HFF-Myc (cell line): Measurements from ENCODE around the gene RAB40C.
"Not testable (repeated sequence)": the region's sequence is repeated elsewhere in the genome, so short reads cannot be mapped to it uniquely, and the experiment has no call there.

ENCODE experiments used
- DNase-seq: peaks from one replicate; pipeline ENCODE4 v3.0.0-alpha.2; 2011; ENCODE audit warnings: low read depth; ENCODE audit errors: extremely low read depth
- H3K4me3 ChIP-seq: replicated peaks from 2 replicates; pipeline ENCODE4 v1.5.1; 2011; ENCODE audit warnings: low read depth, mild to moderate bottlenecking, control low read depth, low read length
- TF ChIP-seq, protein P1 (sequence below): IDR thresholded peaks from 2 replicates; pipeline ENCODE4 v1.5.1; 2012; ENCODE audit warnings: mild to moderate bottlenecking, low read depth, low read length, control low read depth; ENCODE audit errors: missing control alignments

Gene RAB40C

DNA sequence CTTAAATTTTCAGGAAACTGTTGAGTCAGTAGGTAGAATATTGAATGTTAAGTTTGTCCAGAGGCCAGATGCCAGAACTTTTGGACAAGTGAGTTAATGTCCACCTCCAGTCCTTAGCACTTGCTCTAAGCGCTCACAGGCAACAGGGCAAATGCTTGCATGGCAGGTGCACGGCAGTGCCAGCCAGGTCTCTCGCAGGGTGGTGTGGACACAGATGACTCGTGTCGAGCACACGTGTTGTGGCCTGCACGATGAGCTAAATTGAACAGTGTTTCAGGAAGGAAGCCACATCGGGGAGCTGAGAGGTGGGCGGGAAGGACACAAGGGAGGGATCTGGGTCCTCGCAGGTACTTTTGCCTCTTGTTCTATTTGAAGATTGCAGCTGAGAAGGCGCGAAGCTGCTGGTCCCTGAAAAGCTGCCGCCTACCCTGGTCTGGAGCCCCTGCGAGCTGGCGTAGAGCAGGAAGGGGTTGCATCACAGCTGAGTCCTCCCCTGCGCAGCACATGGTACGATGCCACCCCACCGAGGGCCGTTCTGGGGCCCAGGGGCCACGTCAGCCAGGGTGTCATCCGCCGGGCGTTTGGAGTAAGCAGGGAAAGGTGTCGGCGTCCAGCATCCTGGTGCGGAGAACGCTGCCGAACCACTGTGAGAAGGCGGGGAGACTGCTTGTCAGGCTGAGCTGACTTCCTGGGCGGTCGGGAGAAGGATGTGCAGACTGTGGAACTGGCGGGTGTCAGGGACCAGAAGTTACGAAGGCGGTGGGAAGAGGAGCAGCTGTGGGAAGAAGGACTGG, 6.3 kb downstream of the RAB40C start:
- no peak for DNase-seq

DNA sequence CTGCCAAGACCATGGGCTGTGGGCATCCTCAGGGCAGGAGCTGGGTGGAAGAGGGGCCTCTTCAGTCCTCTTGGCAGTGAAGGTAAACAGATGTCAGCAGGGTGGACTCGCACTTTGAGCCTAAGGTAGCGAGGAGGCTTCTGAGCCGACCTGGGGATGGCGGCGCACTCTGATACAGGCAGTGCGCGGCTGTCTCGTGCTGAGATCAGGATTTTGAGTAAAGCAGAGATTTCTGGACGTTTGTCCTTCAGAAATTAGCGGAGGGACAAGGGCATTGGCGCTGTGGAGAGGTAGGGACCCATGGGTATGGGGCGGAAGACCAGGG, 6.8 kb downstream of the RAB40C start:
- TF ChIP-seq, protein P1, sequence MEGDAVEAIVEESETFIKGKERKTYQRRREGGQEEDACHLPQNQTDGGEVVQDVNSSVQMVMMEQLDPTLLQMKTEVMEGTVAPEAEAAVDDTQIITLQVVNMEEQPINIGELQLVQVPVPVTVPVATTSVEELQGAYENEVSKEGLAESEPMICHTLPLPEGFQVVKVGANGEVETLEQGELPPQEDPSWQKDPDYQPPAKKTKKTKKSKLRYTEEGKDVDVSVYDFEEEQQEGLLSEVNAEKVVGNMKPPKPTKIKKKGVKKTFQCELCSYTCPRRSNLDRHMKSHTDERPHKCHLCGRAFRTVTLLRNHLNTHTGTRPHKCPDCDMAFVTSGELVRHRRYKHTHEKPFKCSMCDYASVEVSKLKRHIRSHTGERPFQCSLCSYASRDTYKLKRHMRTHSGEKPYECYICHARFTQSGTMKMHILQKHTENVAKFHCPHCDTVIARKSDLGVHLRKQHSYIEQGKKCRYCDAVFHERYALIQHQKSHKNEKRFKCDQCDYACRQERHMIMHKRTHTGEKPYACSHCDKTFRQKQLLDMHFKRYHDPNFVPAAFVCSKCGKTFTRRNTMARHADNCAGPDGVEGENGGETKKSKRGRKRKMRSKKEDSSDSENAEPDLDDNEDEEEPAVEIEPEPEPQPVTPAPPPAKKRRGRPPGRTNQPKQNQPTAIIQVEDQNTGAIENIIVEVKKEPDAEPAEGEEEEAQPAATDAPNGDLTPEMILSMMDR = no peak
- DNase-seq = no peak
- no peak overlapping the region for H3K4me3 ChIP-seq

More for the DNA sequence above, 6.3 kb downstream of the RAB40C start:
- TF ChIP-seq, protein P1 = no peak
- H3K4me3 ChIP-seq = no peak overlapping the region

DNA sequence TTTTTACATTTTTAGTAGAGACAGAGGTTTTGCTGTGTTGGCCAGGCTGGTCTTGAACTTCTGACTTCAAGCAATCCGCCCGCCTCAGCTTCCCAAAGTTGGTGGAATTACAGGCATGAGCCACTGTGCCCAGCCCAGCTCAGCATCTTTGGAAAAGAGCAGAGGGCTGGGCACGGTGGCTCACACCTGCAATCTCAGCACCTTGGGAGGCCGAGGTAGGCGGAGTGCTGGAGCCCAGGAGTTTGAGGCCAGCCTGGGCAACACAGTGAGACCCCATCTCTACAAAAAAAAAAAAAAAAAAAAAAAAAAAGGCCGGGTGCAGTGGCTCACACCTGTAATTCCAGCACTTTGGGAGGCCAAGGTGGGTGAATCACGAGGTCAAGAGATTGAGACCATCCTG, 7.8 kb downstream of the RAB40C start:
- H3K4me3 ChIP-seq, DNase-seq: not testable (repeated sequence)

DNA sequence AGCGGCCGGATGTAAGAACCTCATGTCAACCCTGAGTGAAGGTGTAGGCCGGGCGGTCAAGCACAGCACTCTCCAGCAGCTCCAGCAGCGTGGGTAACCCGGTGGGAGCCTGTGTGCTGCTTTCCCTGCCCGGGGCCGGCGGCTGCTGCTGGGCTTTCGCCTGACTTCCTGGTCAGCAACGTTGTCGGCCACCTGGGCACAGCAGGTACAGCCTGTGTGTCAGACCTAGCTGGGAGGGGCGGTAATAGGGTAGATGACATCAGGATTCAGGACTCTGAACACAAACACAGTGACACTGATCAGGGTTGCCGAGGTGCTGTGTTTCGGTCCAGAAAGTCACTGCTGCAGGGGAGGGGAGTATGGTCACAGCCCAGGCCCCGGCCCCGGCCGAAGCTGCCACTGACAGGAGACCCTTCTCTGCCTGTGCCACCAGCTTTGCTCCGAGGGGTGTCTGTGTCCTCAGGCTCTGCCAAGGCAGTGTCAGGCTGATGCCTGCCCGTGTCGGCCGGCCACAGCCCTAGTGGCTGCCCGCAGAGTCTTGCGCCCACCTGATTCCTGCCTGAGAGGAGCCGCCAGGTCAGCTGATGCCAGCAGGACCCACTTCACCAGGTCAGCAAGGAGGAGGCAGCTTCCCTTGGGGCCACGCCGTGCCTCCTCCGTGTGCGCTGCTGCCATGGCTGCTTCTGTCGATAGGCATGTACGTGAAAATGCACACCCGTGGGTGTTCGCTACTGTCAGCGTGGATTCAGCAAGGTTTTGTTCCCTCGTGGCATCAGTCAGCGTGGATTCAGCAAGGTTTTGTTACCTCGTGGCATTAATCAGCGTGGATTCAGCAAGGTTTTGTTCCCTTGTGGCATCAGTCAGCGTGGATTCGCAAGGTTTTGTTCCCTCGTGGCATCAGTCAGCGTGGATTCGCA, 9.2 kb downstream of the RAB40C start:
- no peak overlapping the region for H3K4me3 ChIP-seq
- TF ChIP-seq, protein P1 = no peak
- DNase-seq = no peak

DNA sequence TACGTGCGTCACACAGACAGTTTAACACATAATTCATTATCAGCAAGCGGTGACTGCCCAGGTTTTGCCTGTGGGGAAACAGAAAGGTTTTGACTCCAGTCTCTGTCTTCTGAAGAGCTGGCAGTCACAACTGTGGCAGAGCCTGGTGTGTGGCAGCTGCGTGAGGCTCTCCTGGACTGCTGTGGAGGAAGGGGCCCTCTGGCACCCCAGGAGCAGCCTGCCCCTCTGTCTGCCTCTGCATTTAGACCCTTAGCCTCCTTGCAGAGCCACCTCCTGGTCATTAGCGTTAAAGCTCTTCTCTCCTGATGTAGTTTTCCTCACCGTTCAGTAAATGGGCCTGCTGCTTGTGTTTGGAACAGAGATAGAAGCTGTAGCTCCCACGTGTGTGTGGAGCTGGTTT, 10.9 kb downstream of the RAB40C start:
- no peak overlapping the region for H3K4me3 ChIP-seq
- no peak for DNase-seq
- TF ChIP-seq, protein P1 = peak; percentile 20

DNA sequence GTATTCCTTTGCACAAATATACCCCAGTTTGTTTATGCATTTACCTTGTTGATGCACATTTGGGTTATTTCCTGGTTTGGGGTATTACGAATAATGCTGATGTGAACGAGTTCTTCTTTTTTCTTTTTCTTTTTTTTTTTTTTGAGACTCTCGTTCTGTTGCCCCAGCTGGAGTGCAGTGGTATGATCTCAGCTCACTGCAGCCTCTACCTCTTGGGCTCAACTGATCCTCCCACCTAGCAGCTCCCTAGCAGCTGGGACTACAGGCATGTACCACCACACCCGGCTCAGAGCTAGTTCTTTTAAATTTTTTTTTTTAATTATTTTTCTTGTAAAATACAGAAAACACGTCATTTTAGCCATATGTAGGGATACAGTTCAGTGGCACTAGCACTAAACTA, 14.1 kb downstream of the RAB40C start:
- TF ChIP-seq, protein P1 = no peak
- no peak overlapping the region for H3K4me3 ChIP-seq
- no peak for DNase-seq

DNA sequence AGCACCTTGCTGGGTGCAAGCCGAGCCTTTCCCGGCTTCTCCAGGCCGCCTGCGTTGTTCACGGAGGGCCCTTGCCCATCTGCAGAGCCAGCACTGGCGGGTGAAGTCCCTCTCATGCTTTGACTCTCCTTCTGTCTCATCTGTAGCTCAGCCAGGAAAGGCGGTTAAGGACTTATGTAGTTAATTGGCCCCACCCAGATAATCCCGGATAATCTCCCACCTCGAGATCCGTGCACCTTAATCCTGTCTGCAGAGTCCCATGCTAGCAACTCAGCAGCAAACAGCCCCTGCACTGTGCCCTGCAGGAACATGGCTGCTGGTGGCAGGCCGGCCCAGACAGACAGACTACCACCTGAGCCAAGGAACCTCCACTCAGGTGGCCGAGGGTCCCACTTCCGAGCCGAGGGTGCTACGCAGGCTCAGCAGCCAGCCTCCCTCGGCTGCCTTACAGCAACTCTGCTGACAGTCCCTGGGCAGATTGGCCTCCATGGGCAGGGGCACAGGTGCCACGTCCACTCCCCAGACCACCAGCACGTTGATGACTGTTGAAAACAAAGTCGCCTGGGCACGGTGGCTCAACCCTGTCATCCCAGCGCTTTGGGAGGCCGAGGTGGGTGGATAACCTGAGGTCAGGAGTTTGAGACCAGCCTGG, 16.9 kb downstream of the RAB40C start:
- no peak overlapping the region for H3K4me3 ChIP-seq
- TF ChIP-seq, protein P1 = no peak
- no peak for DNase-seq
